Measurements from ENCODE around the gene GAREM2. TPM values are rescaled to one million over a fixed set of nuclear protein-coding genes. Genes with fewer than 3 reads are reported as not detected.
A peak's percentile ranks its signal among the peaks of the same experiment; 100 is the strongest.

The GAREM2 gene
- total RNA-seq, 2 experiments from 2014 or later, result not detected

DNA sequence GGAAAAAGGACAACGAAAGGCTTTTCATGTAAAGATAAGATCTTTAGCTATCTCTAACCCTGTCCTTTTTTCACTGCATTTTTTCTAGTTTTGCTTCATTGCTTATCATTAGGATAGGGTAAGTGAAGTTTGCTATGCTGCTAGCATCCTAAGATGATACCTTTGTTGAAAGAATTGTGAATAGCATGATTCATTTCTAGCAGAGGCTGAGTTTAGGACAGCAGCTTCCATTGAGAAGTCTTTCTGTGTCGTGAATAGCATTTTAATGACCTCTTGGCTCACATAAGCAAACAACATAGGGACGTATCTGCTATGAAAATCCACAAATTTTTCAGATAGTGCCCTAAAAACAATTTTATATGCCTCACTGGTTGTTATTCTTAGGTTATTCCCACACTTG, 36.4 kb upstream of the GAREM2 start:
- ChIA-PET POLR2A (no interaction called here), CTCF (ENCODE audit: unreplicated experiment) (no interaction called here)
- Histone ChIP-seq H2AFZ (ENCODE audit: low read length) (no peak overlapping the region), H3K9me3 (ENCODE audit: low read length) (no peaks in the 10 kb centered on the region), H3K27ac (ENCODE audit: low read depth, low read length, poor library complexity, severe bottlenecking) (no peak overlapping the region), H4K20me1 (ENCODE audit: insufficient read depth, low read length) (peaks cover 4% of the 10 kb centered on the region; the same call in 1 of the 2 replicates), H3K4me2 (ENCODE audit: low read length) (no peak overlapping the region), H3K36me3 (ENCODE audit: insufficient read depth, low read length) (peaks cover 46% of the 10 kb centered on the region; the same call in 1 of the 2 replicates), H3K9me2 (ENCODE audit: insufficient read depth, low read length) (no peaks in the 10 kb centered on the region), H3K4me3 (ENCODE audit: low read depth, low read length, poor library complexity, severe bottlenecking) (no peak overlapping the region), H3K79me2 (ENCODE audit: insufficient read depth, low read depth, low read length) (no peaks in the 10 kb centered on the region), H3K4me1 (ENCODE audit: insufficient read depth, low read length, poor library complexity, severe bottlenecking) (no peaks in the 10 kb centered on the region)
- DNase-seq (ENCODE audit: low spot score), result no peak
- intact Hi-C loops (cut with micrococcal nuclease; ENCODE audit: unreplicated experiment), result no loop called here
- no TSS peak for BruUV-seq (replicated peaks)
- TF ChIP-seq EZH2phosphoT487 (IDR thresholded peaks at IDR 0.05; ENCODE audit: borderline replicate concordance, low read depth, low read length), result no peak
- TF ChIP-seq, protein P1, sequence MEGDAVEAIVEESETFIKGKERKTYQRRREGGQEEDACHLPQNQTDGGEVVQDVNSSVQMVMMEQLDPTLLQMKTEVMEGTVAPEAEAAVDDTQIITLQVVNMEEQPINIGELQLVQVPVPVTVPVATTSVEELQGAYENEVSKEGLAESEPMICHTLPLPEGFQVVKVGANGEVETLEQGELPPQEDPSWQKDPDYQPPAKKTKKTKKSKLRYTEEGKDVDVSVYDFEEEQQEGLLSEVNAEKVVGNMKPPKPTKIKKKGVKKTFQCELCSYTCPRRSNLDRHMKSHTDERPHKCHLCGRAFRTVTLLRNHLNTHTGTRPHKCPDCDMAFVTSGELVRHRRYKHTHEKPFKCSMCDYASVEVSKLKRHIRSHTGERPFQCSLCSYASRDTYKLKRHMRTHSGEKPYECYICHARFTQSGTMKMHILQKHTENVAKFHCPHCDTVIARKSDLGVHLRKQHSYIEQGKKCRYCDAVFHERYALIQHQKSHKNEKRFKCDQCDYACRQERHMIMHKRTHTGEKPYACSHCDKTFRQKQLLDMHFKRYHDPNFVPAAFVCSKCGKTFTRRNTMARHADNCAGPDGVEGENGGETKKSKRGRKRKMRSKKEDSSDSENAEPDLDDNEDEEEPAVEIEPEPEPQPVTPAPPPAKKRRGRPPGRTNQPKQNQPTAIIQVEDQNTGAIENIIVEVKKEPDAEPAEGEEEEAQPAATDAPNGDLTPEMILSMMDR (conservative IDR thresholded peaks at IDR 0.05; ENCODE audit: low read length), result no peak

DNA sequence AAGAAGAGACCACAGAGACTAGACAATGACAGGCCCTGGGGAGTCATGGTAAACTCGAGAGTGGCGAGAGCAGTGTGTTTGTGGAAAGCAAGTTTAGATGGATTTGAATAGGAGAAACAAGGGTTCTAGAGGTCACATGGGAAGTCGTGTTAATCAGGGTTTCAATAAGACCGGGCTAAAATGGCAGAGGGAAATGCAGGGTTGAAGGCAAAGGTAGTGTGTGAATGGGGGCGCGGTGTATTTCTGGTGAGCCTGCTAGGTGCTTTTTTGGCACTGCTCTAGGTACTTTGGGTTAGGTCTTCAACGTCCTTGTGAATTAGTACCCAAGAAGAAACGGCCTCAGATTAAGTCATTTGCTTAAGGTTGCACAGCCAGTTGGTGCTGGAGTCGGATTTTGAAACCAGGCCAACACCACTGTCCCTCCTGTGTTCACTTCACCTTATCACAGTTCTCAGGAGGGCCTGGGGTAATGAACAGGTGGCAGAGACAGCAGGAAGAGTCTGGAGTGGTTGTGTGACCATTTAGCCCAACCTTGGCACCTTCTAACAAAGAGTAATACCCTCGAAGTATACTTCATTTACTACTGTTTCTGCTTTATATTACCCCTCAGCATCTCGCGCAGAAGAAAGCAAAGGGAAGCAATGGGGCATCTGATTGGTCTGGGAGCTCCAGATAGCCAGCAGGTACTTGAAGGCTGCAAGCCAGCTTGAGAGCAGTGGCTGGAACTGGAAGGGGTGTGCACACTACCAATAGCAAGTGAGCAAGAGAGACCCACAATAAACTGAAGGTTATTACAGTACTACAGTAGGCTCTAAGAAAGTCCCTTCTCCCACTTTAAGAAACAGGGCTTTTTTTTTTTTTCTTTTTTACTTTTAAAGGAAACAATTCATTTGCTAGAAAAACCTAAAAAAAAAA, 33.4 kb upstream of the GAREM2 start:
- Histone ChIP-seq H3K9me3 (ENCODE audit: low read length) (no peaks in the 10 kb centered on the region), H3K4me1 (ENCODE audit: insufficient read depth, low read length, poor library complexity, severe bottlenecking) (no peaks in the 10 kb centered on the region), H4K20me1 (ENCODE audit: insufficient read depth, low read length) (no peaks in the 10 kb centered on the region), H3K4me3 (ENCODE audit: low read depth, low read length, poor library complexity, severe bottlenecking) (no peak overlapping the region), H3K36me3 (ENCODE audit: insufficient read depth, low read length) (peaks cover 29% of the 10 kb centered on the region; the same call in 1 of the 2 replicates), H3K27ac (ENCODE audit: low read depth, low read length, poor library complexity, severe bottlenecking) (no peak overlapping the region), H3K4me2 (ENCODE audit: low read length) (no peak overlapping the region), H3K79me2 (ENCODE audit: insufficient read depth, low read depth, low read length) (no peaks in the 10 kb centered on the region), H2AFZ (ENCODE audit: low read length) (no peak overlapping the region), H3K9me2 (ENCODE audit: insufficient read depth, low read length) (no peaks in the 10 kb centered on the region)
- POLR2A ChIA-PET, result interaction anchor here (0.6 to 0.7 kb wide), 2 partner anchors 223 to 370 kb away, joined by 3 to 4 read pairs; no protein-coding TSS in a partner anchor
- intact Hi-C loops (cut with micrococcal nuclease; ENCODE audit: unreplicated experiment), result loop anchor here (10.0 kb wide), 1 partner anchor 535 kb away; no protein-coding TSS in a partner anchor
- no peak for TF ChIP-seq EZH2phosphoT487 (IDR thresholded peaks at IDR 0.05; ENCODE audit: borderline replicate concordance, low read depth, low read length)
- DNase-seq (ENCODE audit: low spot score), result no peak
- TSS peak; percentile 13 for BruUV-seq (replicated peaks)
- CTCF ChIA-PET (ENCODE audit: unreplicated experiment), result no interaction called here

DNA sequence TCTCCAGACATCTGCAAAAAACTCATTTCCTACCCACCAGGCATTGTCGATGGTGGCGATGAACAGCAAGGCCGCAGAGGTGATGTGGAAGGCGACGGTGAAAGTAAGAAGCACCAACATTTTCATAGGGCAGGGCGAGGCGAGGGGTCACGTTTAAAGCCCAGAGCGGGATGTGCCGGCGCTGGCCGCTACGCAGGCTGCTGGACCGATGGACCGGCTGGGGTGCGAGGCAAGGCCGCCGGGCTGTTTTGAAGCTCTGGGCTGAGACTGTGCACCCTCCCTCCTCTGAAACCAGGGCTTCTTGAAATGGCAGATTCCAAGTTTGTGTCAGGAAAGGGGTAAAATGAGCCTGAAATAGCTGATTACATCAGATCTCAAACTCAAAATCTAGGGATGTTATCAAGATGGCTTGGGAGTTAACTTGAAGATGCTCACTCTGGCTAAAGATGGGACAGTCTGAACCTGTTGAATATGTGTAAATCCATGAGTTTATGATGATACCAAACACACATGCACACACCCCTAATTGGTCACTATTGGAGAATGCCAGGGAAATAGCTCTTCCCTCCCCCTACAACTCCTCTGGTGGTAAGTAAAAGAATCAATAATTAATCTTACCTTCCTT, 31.6 kb upstream of the GAREM2 start:
- BruUV-seq (replicated peaks), result no TSS peak
- POLR2A ChIA-PET, result interaction anchor here (0.6 to 0.7 kb wide), 2 partner anchors 119 to 133 kb away, joined by 3 to 4 read pairs; no protein-coding TSS in a partner anchor

More for the DNA sequence above, 31.6 kb upstream of the GAREM2 start:
- TF ChIP-seq EZH2phosphoT487 (IDR thresholded peaks at IDR 0.05; ENCODE audit: borderline replicate concordance, low read depth, low read length), result no peak
- no peak overlapping the region for H3K27ac ChIP-seq (ENCODE audit: low read depth, low read length, poor library complexity, severe bottlenecking)
- no peaks in the 10 kb centered on the region for H4K20me1 ChIP-seq (ENCODE audit: insufficient read depth, low read length)
- H2AFZ ChIP-seq (ENCODE audit: low read length), result no peak overlapping the region
- H3K4me1 ChIP-seq (ENCODE audit: insufficient read depth, low read length, poor library complexity, severe bottlenecking), result peaks cover 4% of the 10 kb centered on the region
- intact Hi-C loops (cut with micrococcal nuclease; ENCODE audit: unreplicated experiment), result loop anchor here (10.0 kb wide), 1 partner anchor 536 kb away; no protein-coding TSS in a partner anchor
- no peak for DNase-seq (ENCODE audit: low spot score)
- peaks cover 14% of the 10 kb centered on the region; the same call in 1 of the 2 replicates for H3K36me3 ChIP-seq (ENCODE audit: insufficient read depth, low read length)
- no peaks in the 10 kb centered on the region for H3K9me2 ChIP-seq (ENCODE audit: insufficient read depth, low read length)
- no peak overlapping the region for H3K4me3 ChIP-seq (ENCODE audit: low read depth, low read length, poor library complexity, severe bottlenecking)
- H3K9me3 ChIP-seq (ENCODE audit: low read length), result no peaks in the 10 kb centered on the region
- no peak overlapping the region for H3K4me2 ChIP-seq (ENCODE audit: low read length)
- CTCF ChIA-PET (ENCODE audit: unreplicated experiment), result no interaction called here
- H3K79me2 ChIP-seq (ENCODE audit: insufficient read depth, low read depth, low read length), result no peaks in the 10 kb centered on the region
